Measurements from ENCODE around the gene MRPL12. TPM values are rescaled to one million over a fixed set of nuclear protein-coding genes. Genes with fewer than 3 reads are reported as not detected.

Gene MRPL12
- total and polyA plus RNA-seq, 2 of the 13 experiments (the other 11 are each of a cell fraction or from before 2014, with no cell fraction given) = 39.1 to 94.1 TPM

- TF ChIP-seq, protein P1, sequence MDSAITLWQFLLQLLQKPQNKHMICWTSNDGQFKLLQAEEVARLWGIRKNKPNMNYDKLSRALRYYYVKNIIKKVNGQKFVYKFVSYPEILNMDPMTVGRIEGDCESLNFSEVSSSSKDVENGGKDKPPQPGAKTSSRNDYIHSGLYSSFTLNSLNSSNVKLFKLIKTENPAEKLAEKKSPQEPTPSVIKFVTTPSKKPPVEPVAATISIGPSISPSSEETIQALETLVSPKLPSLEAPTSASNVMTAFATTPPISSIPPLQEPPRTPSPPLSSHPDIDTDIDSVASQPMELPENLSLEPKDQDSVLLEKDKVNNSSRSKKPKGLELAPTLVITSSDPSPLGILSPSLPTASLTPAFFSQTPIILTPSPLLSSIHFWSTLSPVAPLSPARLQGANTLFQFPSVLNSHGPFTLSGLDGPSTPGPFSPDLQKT (CRISPR knock-in tag; IDR thresholded peaks at IDR 0.05; ENCODE audit: borderline replicate concordance) = peak; percentile 33; the same call in 1 of the 2 replicates
- TF ChIP-seq ZNF746 (CRISPR knock-in tag; IDR thresholded peaks at IDR 0.05) = no peak
- peak; percentile 90 for TF ChIP-seq TFDP1 (CRISPR knock-in tag; IDR thresholded peaks at IDR 0.05; ENCODE audit: borderline replicate concordance)
- TF ChIP-seq, protein P2, sequence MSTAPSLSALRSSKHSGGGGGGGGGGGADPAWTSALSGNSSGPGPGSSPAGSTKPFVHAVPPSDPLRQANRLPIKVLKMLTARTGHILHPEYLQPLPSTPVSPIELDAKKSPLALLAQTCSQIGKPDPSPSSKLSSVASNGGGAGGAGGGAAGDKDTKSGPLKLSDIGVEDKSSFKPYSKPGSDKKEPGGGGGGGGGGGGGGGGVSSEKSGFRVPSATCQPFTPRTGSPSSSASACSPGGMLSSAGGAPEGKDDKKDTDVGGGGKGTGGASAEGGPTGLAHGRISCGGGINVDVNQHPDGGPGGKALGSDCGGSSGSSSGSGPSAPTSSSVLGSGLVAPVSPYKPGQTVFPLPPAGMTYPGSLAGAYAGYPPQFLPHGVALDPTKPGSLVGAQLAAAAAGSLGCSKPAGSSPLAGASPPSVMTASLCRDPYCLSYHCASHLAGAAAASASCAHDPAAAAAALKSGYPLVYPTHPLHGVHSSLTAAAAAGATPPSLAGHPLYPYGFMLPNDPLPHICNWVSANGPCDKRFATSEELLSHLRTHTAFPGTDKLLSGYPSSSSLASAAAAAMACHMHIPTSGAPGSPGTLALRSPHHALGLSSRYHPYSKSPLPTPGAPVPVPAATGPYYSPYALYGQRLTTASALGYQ (CRISPR knock-in tag; IDR thresholded peaks at IDR 0.05) = peak; percentile 71
- TF ChIP-seq ETV6 (CRISPR knock-in tag; conservative IDR thresholded peaks at IDR 0.05) = peak; percentile 75; the same call in 1 of the 2 replicates
- TF ChIP-seq ZNF546 (CRISPR knock-in tag; conservative IDR thresholded peaks at IDR 0.05) = peak; percentile 91
- TF ChIP-seq MBNL3 (CRISPR knock-in tag; conservative IDR thresholded peaks at IDR 0.05) = no peak
- TF ChIP-seq ZNF354B (CRISPR knock-in tag; IDR thresholded peaks at IDR 0.05) = peak; percentile 52; the same call in 1 of the 2 replicates
- TF ChIP-seq MAX (IDR thresholded peaks at IDR 0.05) = peak; percentile 97
- TF ChIP-seq SRSF1 (optimal IDR thresholded peaks at IDR 0.05; ENCODE audit: low read depth, low read length) = peak; percentile 71
- TF ChIP-seq ZNF263 (CRISPR knock-in tag; IDR thresholded peaks at IDR 0.05) = 0 out of 2 replicates have a peak, but pooled peaks have one; percentile 34
- peak; percentile 98 for TF ChIP-seq ZFP82 (CRISPR knock-in tag; IDR thresholded peaks at IDR 0.05; ENCODE audit: borderline replicate concordance)
- peak; percentile 81 for TF ChIP-seq MYPOP (CRISPR knock-in tag; IDR thresholded peaks at IDR 0.05)
- TF ChIP-seq ZNF687 (CRISPR knock-in tag; IDR thresholded peaks at IDR 0.05) = peak; percentile 89
Measured at GRCh38 chr17:81702934-81703746, at the start of gene MRPL12 (continued).

Data from HepG2 (cell line).